WTC11 (cell line): ENCODE data around the gene LPAR2. TPM values are rescaled to one million over a fixed set of nuclear protein-coding genes. Genes with fewer than 3 reads are reported as not detected.

ENCODE experiments used
- ATAC-seq: fragments of 200-7000 bp; cut with Tn5 transposase; 2 replicates; pipeline ENCODE4 v1.10.0; 2021; ENCODE audit warnings: mild to moderate bottlenecking, moderate library complexity
- CTCF ChIA-PET: fragments of 300-600 bp; sonication (Branson Sonifier 250); formaldehyde crosslinking; loops from one replicate; lab custom pipeline; 2021; ENCODE audit warnings: antibody characterized with exemption; lab: Charles Lee
- POLR2A ChIA-PET: fragments of 350-600 bp; sonication (Branson Sonifier 250); formaldehyde crosslinking; loops from one replicate; lab custom pipeline; 2021; ENCODE audit warnings: antibody characterized with exemption; lab: Charles Lee
- DNase-seq: peaks from one replicate; pipeline ENCODE4 v3.0.0; 2021; ENCODE audit warnings: low spot score
- H3K27ac Mint-ChIP-seq: 2 replicates; pipeline ENCODE4 v1.8.0; 2021; ENCODE audit warnings: mixed read lengths
- H3K27me3 Mint-ChIP-seq: 2 replicates; pipeline ENCODE4 v1.8.0; 2021; ENCODE audit warnings: low read depth, mild to moderate bottlenecking, moderate library complexity, mixed read lengths
- H3K36me3 Mint-ChIP-seq: 2 replicates; pipeline ENCODE4 v1.8.0; 2021; ENCODE audit warnings: mixed read lengths
- H3K4me1 Mint-ChIP-seq: 2 replicates; pipeline ENCODE4 v1.8.0; 2022; ENCODE audit warnings: mixed read lengths
- H3K4me3 Mint-ChIP-seq: 2 replicates; pipeline ENCODE4 v1.8.0; 2021; ENCODE audit warnings: mild to moderate bottlenecking, moderate library complexity, mixed read lengths
- H3K9me3 Mint-ChIP-seq: 2 replicates; pipeline ENCODE4 v1.8.0; 2021; ENCODE audit warnings: mixed read lengths
- AFF4 ChIP-seq: sonication (generic); formaldehyde crosslinking; IDR thresholded peaks from 2 replicates; pipeline ENCODE4 v1.8.1; 2023; ENCODE audit warnings: mild to moderate bottlenecking, missing genetic modification reagents, borderline replicate concordance
- ATF1 ChIP-seq: sonication (generic); formaldehyde crosslinking; IDR thresholded peaks from 2 replicates; pipeline ENCODE4 v1.8.1; 2023; ENCODE audit warnings: mild to moderate bottlenecking, moderate library complexity, missing genetic modification reagents
- ATF6 ChIP-seq: sonication (generic); formaldehyde crosslinking; IDR thresholded peaks from 2 replicates; pipeline ENCODE4 v1.8.1; 2023; ENCODE audit warnings: mild to moderate bottlenecking, missing genetic modification reagents
- ELF4 ChIP-seq: sonication (generic); formaldehyde crosslinking; IDR thresholded peaks from 2 replicates; pipeline ENCODE4 v1.8.1; 2022; ENCODE audit warnings: low read depth, mild to moderate bottlenecking, moderate library complexity, missing genetic modification reagents
- EMX1 ChIP-seq: fragments of 250-450 bp; sonication (Bioruptor Pico); IDR thresholded peaks from 2 replicates; pipeline ENCODE4 v1.8.0; 2021; ENCODE audit warnings: mild to moderate bottlenecking
- ESRRA ChIP-seq: sonication (generic); formaldehyde crosslinking; IDR thresholded peaks from 2 replicates; pipeline ENCODE4 v1.8.1; 2022; ENCODE audit warnings: mild to moderate bottlenecking, missing genetic modification reagents, borderline replicate concordance
- GTF2I ChIP-seq: fragments of 250-450 bp; sonication (Bioruptor Pico); conservative IDR thresholded peaks from 2 replicates; pipeline ENCODE4 v1.4.0; 2021; ENCODE audit warnings: mild to moderate bottlenecking
- JAZF1 ChIP-seq: fragments of 250-450 bp; sonication (Bioruptor Pico); IDR thresholded peaks from 2 replicates; pipeline ENCODE4 v1.9.0; 2021; ENCODE audit warnings: moderate library complexity, mild to moderate bottlenecking, inconsistent platforms
- NR2C2 ChIP-seq: sonication (generic); formaldehyde crosslinking; IDR thresholded peaks from 2 replicates; pipeline ENCODE4 v1.8.0; 2022; ENCODE audit warnings: mild to moderate bottlenecking, missing genetic modification reagents
- RELA ChIP-seq: sonication (generic); formaldehyde crosslinking; IDR thresholded peaks from 2 replicates; pipeline ENCODE4 v1.8.1; 2022; ENCODE audit warnings: missing genetic modification reagents, mild to moderate bottlenecking, borderline replicate concordance
- USF1 ChIP-seq: sonication (generic); formaldehyde crosslinking; IDR thresholded peaks from 2 replicates; pipeline ENCODE4 v1.8.0; 2022; ENCODE audit warnings: mild to moderate bottlenecking, missing genetic modification reagents
- ZMAT4 ChIP-seq: fragments of 250-450 bp; sonication (Bioruptor Pico); IDR thresholded peaks from 2 replicates; pipeline ENCODE4 v1.9.0; 2021; ENCODE audit warnings: mild to moderate bottlenecking
- ZNF317 ChIP-seq: sonication (generic); formaldehyde crosslinking; IDR thresholded peaks from 2 replicates; pipeline ENCODE4 v1.8.1; 2023; ENCODE audit warnings: low read depth, mild to moderate bottlenecking, moderate library complexity, missing genetic modification reagents, borderline replicate concordance
- ZNF423 ChIP-seq: fragments of 250-450 bp; sonication (Bioruptor Pico); IDR thresholded peaks from 2 replicates; pipeline ENCODE4 v2.1.2; 2022; ENCODE audit warnings: mild to moderate bottlenecking, moderate library complexity
- ZNF425 ChIP-seq: fragments of 250-450 bp; sonication (Bioruptor Pico); conservative IDR thresholded peaks from 2 replicates; pipeline ENCODE4 v1.9.0; 2021; ENCODE audit warnings: mild to moderate bottlenecking
- ZNF512 ChIP-seq: sonication (generic); formaldehyde crosslinking; IDR thresholded peaks from 2 replicates; pipeline ENCODE4 v1.8.1; 2022; ENCODE audit warnings: missing genetic modification reagents, borderline replicate concordance
- total RNA-seq: library from RNA; stranded (reverse); gene quantifications from 3 replicates; pipeline ENCODE4 v1.2.3, GENCODE V29; 2021
- TF ChIP-seq, protein P1 (sequence below): sonication (generic); formaldehyde crosslinking; IDR thresholded peaks from 2 replicates; pipeline ENCODE4 v1.8.1; 2023; ENCODE audit warnings: mild to moderate bottlenecking, missing genetic modification reagents, moderate library complexity

Gene LPAR2
- total RNA-seq, 1 experiment from 2014 or later, result 44.5 TPM

DNA sequence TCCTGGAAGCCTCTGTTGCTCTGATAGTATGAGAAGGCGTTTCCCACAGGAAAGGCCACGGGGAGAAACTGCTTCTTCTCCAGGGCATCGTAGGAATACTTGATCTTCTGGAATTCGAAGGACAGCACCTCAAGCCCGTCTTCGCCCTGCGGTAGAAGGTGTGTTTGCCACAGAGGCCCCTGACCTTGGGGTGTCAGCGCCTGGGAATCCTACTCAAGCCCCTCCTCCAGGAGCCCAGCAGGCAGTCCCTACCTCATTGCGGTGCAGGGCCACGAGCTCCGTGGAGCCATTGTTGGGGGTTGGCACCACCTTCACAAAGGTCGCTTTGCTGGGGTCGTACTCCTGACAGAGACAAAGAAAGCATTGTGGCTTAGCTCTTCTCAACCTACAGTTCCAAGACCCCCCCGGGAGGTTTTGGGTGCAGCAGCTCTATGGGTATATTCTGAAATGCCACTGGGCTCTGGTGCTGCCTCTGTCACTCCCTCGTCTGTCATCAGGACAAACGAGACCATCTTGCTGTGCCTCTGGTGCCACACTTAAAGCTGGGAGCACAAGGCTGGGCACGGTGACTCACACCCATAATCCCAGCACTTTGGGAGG is 31.7 kb upstream of the LPAR2 start (continued):
- no peak for TF ChIP-seq ZNF512

- Mint-ChIP-seq H3K27ac (no peak overlapping the region), H3K9me3 (no peaks in the 10 kb centered on the region), H3K4me3 (no peak overlapping the region), H3K36me3 (peaks cover 67% of the 10 kb centered on the region), H3K4me1 (peaks cover 12% of the 10 kb centered on the region), H3K27me3 (no peaks in the 10 kb centered on the region)
- ChIA-PET CTCF (interaction anchor here (2.4 kb wide), 1 partner anchor 14 kb away, joined by 9 read pairs; the partner anchor contains the start of gene GMIP), POLR2A (no interaction called here)
- DNase-seq, result no peak
- no peak for ATAC-seq
- TF ChIP-seq RELA (no peak), EMX1 (CRISPR knock-in tag) (no peak), ZNF425 (CRISPR knock-in tag) (no peak), ELF4 (CRISPR knock-in tag) (no peak), ZNF423 (no peak), NR2C2 (CRISPR knock-in tag) (no peak), ATF1 (CRISPR knock-in tag) (no peak), JAZF1 (no peak), ATF6 (CRISPR knock-in tag) (no peak), ZMAT4 (CRISPR knock-in tag) (no peak), ZNF317 (no peak), ESRRA (CRISPR knock-in tag) (no peak), USF1 (CRISPR knock-in tag) (no peak), AFF4 (CRISPR knock-in tag) (no peak), GTF2I (CRISPR knock-in tag) (no peak)
- TF ChIP-seq, protein P1, sequence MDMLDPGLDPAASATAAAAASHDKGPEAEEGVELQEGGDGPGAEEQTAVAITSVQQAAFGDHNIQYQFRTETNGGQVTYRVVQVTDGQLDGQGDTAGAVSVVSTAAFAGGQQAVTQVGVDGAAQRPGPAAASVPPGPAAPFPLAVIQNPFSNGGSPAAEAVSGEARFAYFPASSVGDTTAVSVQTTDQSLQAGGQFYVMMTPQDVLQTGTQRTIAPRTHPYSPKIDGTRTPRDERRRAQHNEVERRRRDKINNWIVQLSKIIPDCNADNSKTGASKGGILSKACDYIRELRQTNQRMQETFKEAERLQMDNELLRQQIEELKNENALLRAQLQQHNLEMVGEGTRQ (CRISPR knock-in tag), result no peak
- TF ChIP-seq, all 79 proteins: peak for 0
Observed at GRCh38 chr19:19657397-19657783, 29.4 kb upstream of the LPAR2 start.
